GM12892 (cell line): ENCODE data around the gene TTLL6.

ENCODE experiments used
- POLR2A ChIP-seq: IDR thresholded peaks from 2 replicates; pipeline ENCODE4 v1.6.1; 2011; ENCODE audit warnings: low read depth, low read length, control low read depth
- POLR2AphosphoS5 ChIP-seq: IDR thresholded peaks from 2 replicates; pipeline ENCODE4 v1.6.1; 2011; ENCODE audit warnings: low read depth, low read length, control low read depth
- TAF1 ChIP-seq: IDR thresholded peaks from 2 replicates; pipeline ENCODE4 v1.6.1; 2011; ENCODE audit warnings: low read depth, mild to moderate bottlenecking, control low read depth, low read length, borderline replicate concordance

DNA sequence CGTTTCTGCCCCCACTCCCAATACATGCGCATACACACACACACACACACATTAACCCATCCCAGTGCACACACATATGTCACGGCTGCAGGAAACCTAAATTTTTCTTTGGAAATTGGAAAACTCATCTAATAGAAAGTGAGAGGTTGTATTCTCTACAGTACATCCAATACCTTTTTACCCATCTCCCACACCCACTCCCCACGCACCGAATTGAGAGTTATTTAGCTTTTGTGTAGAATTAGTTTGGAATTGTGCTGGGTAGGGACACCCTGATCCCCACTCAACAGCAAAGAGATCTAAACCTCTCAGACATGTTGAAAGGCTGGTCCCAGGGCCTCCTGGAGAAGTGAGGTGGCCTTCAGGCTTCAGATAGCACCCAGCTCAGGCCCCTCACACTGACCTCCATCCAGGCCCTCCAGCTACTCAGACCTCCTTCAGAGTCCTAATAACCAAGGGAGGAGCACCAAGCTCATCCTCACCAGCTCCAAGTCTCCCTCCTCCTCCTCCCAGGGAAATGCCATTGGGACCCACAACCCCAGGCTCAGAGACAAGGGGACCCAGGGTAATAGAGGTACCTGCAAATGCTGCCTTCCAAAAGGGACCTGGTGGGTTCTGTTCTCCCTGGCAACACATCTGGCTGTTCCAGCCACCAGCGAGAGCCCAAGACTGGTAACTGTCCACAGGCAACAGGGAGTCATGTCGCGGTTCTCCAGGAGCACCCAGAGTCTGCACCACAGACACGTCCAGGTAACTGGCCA, 89.4 kb downstream of the TTLL6 start:
- TF ChIP-seq POLR2A (no peak), POLR2AphosphoS5 (no peak), TAF1 (no peak)
